GM23338 (cell line): Measurements from ENCODE around the gene ADAMTS13. TPM values are rescaled to one million over a fixed set of nuclear protein-coding genes. Genes with fewer than 3 reads are reported as not detected.
"Not testable (repeated sequence)": the region's sequence is repeated elsewhere in the genome, so short reads cannot be mapped to it uniquely, and the experiment has no call there.

Experiments used
- ATAC-seq: fragments of 200-7000 bp; cut with Tn5 transposase; 3 replicates; pipeline ENCODE4 v1.9.1; 2020
- DNase-seq: peaks from one replicate; pipeline ENCODE4 v3.0.0-alpha.2; 2015; ENCODE audit warnings: low spot score
- H2AFZ ChIP-seq: fragments of 200-600 bp; sonication (generic); 2 replicates; pipeline ENCODE4 v1.8.0; 2016; ENCODE audit warnings: antibody characterized with exemption, mild to moderate bottlenecking, moderate library complexity
- H3F3A ChIP-seq: fragments of 200-600 bp; sonication (generic); replicated peaks from 2 replicates; pipeline ENCODE4 v1.8.0; 2017; ENCODE audit warnings: antibody characterized with exemption, mixed run types, low read depth
- H3K27ac ChIP-seq: fragments of 200-600 bp; sonication (generic); 2 replicates; pipeline ENCODE4 v1.6.1; 2016; ENCODE audit warnings: low read depth
- H3K27me3 ChIP-seq: fragments of 200-600 bp; sonication (generic); 2 replicates; pipeline ENCODE4 v1.8.0; 2016; ENCODE audit warnings: mild to moderate bottlenecking, mixed run types, moderate library complexity; ENCODE audit not compliant: insufficient read depth
- H3K36me3 ChIP-seq: fragments of 200-600 bp; sonication (generic); 2 replicates; pipeline ENCODE4 v1.8.0; 2016; ENCODE audit warnings: mild to moderate bottlenecking; ENCODE audit not compliant: insufficient read depth
- H3K4me1 ChIP-seq: fragments of 200-600 bp; sonication (generic); 2 replicates; pipeline ENCODE4 v1.8.0; 2016; ENCODE audit warnings: mild to moderate bottlenecking, moderate library complexity; ENCODE audit not compliant: insufficient read depth
- H3K4me2 ChIP-seq: fragments of 200-600 bp; sonication (generic); 2 replicates; pipeline ENCODE4 v1.7.1; 2017; ENCODE audit warnings: mixed run types
- H3K4me3 ChIP-seq: fragments of 200-600 bp; sonication (generic); 2 replicates; pipeline ENCODE4 v1.6.1; 2016; ENCODE audit warnings: mixed run types
- H3K79me2 ChIP-seq: fragments of 200-600 bp; sonication (generic); replicated peaks from 2 replicates; pipeline ENCODE4 v1.8.0; 2017; ENCODE audit warnings: mild to moderate bottlenecking; ENCODE audit not compliant: insufficient read depth
- H3K9me2 ChIP-seq: fragments of 200-600 bp; sonication (generic); 2 replicates; pipeline ENCODE4 v1.8.0; 2017; ENCODE audit not compliant: insufficient read depth
- H4K20me1 ChIP-seq: fragments of 200-600 bp; sonication (generic); replicated peaks from 2 replicates; pipeline ENCODE4 v1.8.0; 2017; ENCODE audit warnings: mild to moderate bottlenecking; ENCODE audit not compliant: insufficient read depth
- H3K27ac Mint-ChIP-seq: 2 replicates; pipeline ENCODE4 v1.8.0; 2020; ENCODE audit warnings: inconsistent platforms, mild to moderate bottlenecking, moderate library complexity, mixed read lengths
- H3K27me3 Mint-ChIP-seq: 3 replicates; pipeline ENCODE4 v1.8.0; 2022; ENCODE audit warnings: low read depth, mild to moderate bottlenecking, moderate library complexity, mixed read lengths, inconsistent platforms; ENCODE audit not compliant: insufficient read depth, poor library complexity
- H3K36me3 Mint-ChIP-seq: 3 replicates; pipeline ENCODE4 v1.8.0; 2021; ENCODE audit warnings: low read depth, mild to moderate bottlenecking, inconsistent platforms, moderate library complexity, mixed read lengths
- H3K4me1 Mint-ChIP-seq: 3 replicates; pipeline ENCODE4 v1.8.0; 2020; ENCODE audit warnings: mild to moderate bottlenecking, inconsistent platforms, mixed read lengths
- H3K4me3 Mint-ChIP-seq: 3 replicates; pipeline ENCODE4 v1.8.0; 2021; ENCODE audit warnings: moderate library complexity, mild to moderate bottlenecking, inconsistent platforms, mixed read lengths
- H3K9me3 Mint-ChIP-seq: 3 replicates; pipeline ENCODE4 v1.8.0; 2020; ENCODE audit warnings: moderate library complexity, mild to moderate bottlenecking, inconsistent platforms, mixed read lengths
- CREB1 ChIP-seq: fragments of 250-450 bp; sonication (Bioruptor Pico); IDR thresholded peaks from 2 replicates; pipeline ENCODE4 v1.5.0; 2020; ENCODE audit warnings: low read depth, mild to moderate bottlenecking, moderate library complexity
- EZH2 ChIP-seq: fragments of 200-600 bp; sonication (generic); IDR thresholded peaks from one replicate; pipeline ENCODE4 v1.8.0; 2017; ENCODE audit warnings: antibody characterized with exemption, mild to moderate bottlenecking, low read depth; ENCODE audit not compliant: unreplicated experiment
- EZH2phosphoT487 ChIP-seq: fragments of 200-600 bp; sonication (generic); IDR thresholded peaks from one replicate; pipeline ENCODE4 v1.8.1; 2018; ENCODE audit warnings: antibody characterized with exemption; ENCODE audit not compliant: unreplicated experiment
- JUNB ChIP-seq: IDR thresholded peaks from one replicate; pipeline ENCODE4 v1.6.1; 2016; ENCODE audit warnings: antibody characterized with exemption; ENCODE audit not compliant: unreplicated experiment
- POLR2AphosphoS5 ChIP-seq: IDR thresholded peaks from 2 replicates; pipeline ENCODE4 v1.6.1; 2016; ENCODE audit warnings: antibody characterized with exemption, low read depth
- ZNF114 ChIP-seq: fragments of 250-450 bp; sonication (Bioruptor Pico); IDR thresholded peaks from 2 replicates; pipeline ENCODE4 v1.5.0; 2020; ENCODE audit warnings: mild to moderate bottlenecking, moderate library complexity
- polyA plus RNA-seq: library from polyadenylated mRNA; unstranded; fragments of >200 nt; fragmentation: Nextera tagmentation; extraction: Ambion mirVana; gene quantifications from 2 replicates; pipeline ENCODE4 v1.2.1, GENCODE V29; 2016
- total RNA-seq: library from RNA; depleted of rRNA; stranded (reverse); fragments of >200 nt; shearing (Covaris generic); gene quantifications from 2 replicates; pipeline ENCODE4 v1.2.3, GENCODE V29; 2014
- TF ChIP-seq, protein P1 (sequence below): IDR thresholded peaks from 2 replicates; pipeline ENCODE4 v1.6.1; 2016; ENCODE audit warnings: antibody characterized with exemption
- TF ChIP-seq, protein P2 (sequence below): fragments of 250-450 bp; sonication (Bioruptor Pico); IDR thresholded peaks from 2 replicates; pipeline ENCODE4 v1.5.0; 2020; ENCODE audit warnings: mild to moderate bottlenecking, moderate library complexity
- TF ChIP-seq, protein P3 (sequence below): IDR thresholded peaks from one replicate; pipeline ENCODE4 v1.6.1; 2018; ENCODE audit warnings: antibody characterized with exemption; ENCODE audit not compliant: unreplicated experiment

ADAMTS13 gene
- total and polyA plus RNA-seq, 2 experiments from 2014 or later = 6.0 TPM

DNA sequence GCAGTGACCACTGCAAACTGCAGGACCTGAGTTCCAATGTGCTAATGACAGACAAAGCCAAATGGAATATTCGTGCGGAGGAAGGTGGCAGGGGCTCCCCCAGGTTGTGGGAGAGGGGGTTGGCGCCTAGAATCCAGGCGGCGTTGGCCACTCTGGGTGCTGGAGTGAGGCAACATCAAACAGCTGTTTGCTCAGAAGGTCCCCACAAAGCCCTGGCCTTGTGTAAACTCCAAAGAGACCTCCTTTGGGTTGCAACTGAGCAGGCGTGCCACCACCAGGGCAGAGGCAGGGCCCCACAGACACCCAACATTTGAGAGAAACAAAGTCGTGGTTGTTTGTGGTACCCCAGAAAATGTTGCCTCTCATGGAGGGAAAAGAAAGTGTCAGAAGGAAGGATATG, 31.5 kb upstream of the ADAMTS13 start:
- Histone ChIP-seq H3K4me1 (no peaks in the 10 kb centered on the region), H3K79me2 (no peaks in the 10 kb centered on the region), H3K36me3 (no peaks in the 10 kb centered on the region), H3K9me2 (no peaks in the 10 kb centered on the region), H4K20me1 (no peaks in the 10 kb centered on the region), H3F3A (no peaks in the 10 kb centered on the region), H3K4me3 (no peak overlapping the region), H2AFZ (no peak overlapping the region), H3K4me2 (no peak overlapping the region), H3K27ac (no peak overlapping the region), H3K27me3 (no peaks in the 10 kb centered on the region)
- TF ChIP-seq EZH2phosphoT487 = no peak
- no peak for TF ChIP-seq EZH2
- TF ChIP-seq, protein P1, sequence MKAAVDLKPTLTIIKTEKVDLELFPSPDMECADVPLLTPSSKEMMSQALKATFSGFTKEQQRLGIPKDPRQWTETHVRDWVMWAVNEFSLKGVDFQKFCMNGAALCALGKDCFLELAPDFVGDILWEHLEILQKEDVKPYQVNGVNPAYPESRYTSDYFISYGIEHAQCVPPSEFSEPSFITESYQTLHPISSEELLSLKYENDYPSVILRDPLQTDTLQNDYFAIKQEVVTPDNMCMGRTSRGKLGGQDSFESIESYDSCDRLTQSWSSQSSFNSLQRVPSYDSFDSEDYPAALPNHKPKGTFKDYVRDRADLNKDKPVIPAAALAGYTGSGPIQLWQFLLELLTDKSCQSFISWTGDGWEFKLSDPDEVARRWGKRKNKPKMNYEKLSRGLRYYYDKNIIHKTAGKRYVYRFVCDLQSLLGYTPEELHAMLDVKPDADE = no peak
- TF ChIP-seq JUNB = no peak
- no peak for TF ChIP-seq ZNF114 (CRISPR knock-in tag)
- TF ChIP-seq, protein P2, sequence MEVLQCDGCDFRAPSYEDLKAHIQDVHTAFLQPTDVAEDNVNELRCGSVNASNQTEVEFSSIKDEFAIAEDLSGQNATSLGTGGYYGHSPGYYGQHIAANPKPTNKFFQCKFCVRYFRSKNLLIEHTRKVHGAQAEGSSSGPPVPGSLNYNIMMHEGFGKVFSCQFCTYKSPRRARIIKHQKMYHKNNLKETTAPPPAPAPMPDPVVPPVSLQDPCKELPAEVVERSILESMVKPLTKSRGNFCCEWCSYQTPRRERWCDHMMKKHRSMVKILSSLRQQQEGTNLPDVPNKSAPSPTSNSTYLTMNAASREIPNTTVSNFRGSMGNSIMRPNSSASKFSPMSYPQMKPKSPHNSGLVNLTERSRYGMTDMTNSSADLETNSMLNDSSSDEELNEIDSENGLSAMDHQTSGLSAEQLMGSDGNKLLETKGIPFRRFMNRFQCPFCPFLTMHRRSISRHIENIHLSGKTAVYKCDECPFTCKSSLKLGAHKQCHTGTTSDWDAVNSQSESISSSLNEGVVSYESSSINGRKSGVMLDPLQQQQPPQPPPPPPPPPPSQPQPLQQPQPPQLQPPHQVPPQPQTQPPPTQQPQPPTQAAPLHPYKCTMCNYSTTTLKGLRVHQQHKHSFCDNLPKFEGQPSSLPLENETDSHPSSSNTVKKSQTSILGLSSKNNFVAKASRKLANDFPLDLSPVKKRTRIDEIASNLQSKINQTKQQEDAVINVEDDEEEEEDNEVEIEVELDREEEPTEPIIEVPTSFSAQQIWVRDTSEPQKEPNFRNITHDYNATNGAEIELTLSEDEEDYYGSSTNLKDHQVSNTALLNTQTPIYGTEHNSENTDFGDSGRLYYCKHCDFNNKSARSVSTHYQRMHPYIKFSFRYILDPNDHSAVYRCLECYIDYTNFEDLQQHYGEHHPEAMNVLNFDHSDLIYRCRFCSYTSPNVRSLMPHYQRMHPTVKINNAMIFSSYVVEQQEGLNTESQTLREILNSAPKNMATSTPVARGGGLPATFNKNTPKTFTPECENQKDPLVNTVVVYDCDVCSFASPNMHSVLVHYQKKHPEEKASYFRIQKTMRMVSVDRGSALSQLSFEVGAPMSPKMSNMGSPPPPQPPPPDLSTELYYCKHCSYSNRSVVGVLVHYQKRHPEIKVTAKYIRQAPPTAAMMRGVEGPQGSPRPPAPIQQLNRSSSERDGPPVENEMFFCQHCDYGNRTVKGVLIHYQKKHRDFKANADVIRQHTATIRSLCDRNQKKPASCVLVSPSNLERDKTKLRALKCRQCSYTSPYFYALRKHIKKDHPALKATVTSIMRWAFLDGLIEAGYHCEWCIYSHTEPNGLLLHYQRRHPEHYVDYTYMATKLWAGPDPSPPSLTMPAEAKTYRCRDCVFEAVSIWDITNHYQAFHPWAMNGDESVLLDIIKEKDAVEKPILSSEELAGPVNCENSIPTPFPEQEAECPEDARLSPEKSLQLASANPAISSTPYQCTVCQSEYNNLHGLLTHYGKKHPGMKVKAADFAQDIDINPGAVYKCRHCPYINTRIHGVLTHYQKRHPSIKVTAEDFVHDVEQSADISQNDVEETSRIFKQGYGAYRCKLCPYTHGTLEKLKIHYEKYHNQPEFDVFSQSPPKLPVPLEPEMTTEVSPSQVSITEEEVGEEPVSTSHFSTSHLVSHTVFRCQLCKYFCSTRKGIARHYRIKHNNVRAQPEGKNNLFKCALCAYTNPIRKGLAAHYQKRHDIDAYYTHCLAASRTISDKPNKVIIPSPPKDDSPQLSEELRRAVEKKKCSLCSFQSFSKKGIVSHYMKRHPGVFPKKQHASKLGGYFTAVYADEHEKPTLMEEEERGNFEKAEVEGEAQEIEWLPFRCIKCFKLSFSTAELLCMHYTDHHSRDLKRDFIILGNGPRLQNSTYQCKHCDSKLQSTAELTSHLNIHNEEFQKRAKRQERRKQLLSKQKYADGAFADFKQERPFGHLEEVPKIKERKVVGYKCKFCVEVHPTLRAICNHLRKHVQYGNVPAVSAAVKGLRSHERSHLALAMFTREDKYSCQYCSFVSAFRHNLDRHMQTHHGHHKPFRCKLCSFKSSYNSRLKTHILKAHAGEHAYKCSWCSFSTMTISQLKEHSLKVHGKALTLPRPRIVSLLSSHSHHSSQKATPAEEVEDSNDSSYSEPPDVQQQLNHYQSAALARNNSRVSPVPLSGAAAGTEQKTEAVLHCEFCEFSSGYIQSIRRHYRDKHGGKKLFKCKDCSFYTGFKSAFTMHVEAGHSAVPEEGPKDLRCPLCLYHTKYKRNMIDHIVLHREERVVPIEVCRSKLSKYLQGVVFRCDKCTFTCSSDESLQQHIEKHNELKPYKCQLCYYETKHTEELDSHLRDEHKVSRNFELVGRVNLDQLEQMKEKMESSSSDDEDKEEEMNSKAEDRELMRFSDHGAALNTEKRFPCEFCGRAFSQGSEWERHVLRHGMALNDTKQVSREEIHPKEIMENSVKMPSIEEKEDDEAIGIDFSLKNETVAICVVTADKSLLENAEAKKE (CRISPR knock-in tag) = no peak
- TF ChIP-seq, protein P3, sequence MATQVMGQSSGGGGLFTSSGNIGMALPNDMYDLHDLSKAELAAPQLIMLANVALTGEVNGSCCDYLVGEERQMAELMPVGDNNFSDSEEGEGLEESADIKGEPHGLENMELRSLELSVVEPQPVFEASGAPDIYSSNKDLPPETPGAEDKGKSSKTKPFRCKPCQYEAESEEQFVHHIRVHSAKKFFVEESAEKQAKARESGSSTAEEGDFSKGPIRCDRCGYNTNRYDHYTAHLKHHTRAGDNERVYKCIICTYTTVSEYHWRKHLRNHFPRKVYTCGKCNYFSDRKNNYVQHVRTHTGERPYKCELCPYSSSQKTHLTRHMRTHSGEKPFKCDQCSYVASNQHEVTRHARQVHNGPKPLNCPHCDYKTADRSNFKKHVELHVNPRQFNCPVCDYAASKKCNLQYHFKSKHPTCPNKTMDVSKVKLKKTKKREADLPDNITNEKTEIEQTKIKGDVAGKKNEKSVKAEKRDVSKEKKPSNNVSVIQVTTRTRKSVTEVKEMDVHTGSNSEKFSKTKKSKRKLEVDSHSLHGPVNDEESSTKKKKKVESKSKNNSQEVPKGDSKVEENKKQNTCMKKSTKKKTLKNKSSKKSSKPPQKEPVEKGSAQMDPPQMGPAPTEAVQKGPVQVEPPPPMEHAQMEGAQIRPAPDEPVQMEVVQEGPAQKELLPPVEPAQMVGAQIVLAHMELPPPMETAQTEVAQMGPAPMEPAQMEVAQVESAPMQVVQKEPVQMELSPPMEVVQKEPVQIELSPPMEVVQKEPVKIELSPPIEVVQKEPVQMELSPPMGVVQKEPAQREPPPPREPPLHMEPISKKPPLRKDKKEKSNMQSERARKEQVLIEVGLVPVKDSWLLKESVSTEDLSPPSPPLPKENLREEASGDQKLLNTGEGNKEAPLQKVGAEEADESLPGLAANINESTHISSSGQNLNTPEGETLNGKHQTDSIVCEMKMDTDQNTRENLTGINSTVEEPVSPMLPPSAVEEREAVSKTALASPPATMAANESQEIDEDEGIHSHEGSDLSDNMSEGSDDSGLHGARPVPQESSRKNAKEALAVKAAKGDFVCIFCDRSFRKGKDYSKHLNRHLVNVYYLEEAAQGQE = no peak
- no peak for TF ChIP-seq POLR2AphosphoS5
- no peak for TF ChIP-seq CREB1 (CRISPR knock-in tag)
- ATAC-seq (no peak), DNase-seq (no peak)
- H3K27me3 Mint-ChIP-seq = peaks cover 18% of the 10 kb centered on the region
- no peak overlapping the region for H3K4me3 Mint-ChIP-seq
- no peaks in the 10 kb centered on the region for H3K4me1 Mint-ChIP-seq
- H3K9me3 Mint-ChIP-seq = peaks cover 16% of the 10 kb centered on the region
- H3K36me3 Mint-ChIP-seq = no peaks in the 10 kb centered on the region
- H3K27ac Mint-ChIP-seq = no peak overlapping the region

DNA sequence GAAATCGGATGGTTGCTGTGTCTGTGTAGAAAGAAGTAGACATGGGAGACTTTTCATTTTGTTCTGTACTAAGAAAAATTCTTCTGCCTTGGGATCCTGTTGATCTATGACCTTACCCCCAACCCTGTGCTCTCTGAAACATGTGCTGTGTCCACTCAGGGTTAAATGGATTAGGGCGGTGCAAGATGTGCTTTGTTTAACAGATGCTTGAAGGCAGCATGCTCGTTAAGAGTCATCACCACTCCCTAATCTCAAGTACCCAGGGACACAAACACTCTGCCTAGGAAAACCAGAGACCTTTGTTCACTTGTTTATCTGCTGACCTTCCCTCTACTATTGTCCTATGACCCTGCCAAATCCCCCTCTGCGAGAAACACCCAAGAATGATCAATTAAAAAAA, 30.7 kb upstream of the ADAMTS13 start:
- not testable (repeated sequence) for H3K4me3 ChIP-seq, H3K79me2 ChIP-seq, H2AFZ ChIP-seq, H3K4me2 ChIP-seq, H3K27me3 ChIP-seq, H3K36me3 Mint-ChIP-seq, H3F3A ChIP-seq, H3K27ac ChIP-seq, H3K9me2 ChIP-seq, H3K27ac Mint-ChIP-seq, ATAC-seq, H3K4me1 ChIP-seq, H3K4me3 Mint-ChIP-seq, DNase-seq, H3K36me3 ChIP-seq, H4K20me1 ChIP-seq, H3K4me1 Mint-ChIP-seq
- Mint-ChIP-seq H3K9me3 (peaks cover 16% of the 10 kb centered on the region), H3K27me3 (peaks cover 18% of the 10 kb centered on the region)
